HepG2 (cell line): ENCODE measurements around the gene OTOP3. TPM values are rescaled to one million over a fixed set of nuclear protein-coding genes. Genes with fewer than 3 reads are reported as not detected.
A peak's percentile ranks its signal among the peaks of the same experiment; 100 is the strongest.

Experiments used
- CENPT ChIP-seq: sonication (generic); formaldehyde crosslinking; IDR thresholded peaks from 2 replicates; pipeline ENCODE4 v1.8.0; 2022; ENCODE audit warnings: low read depth, mild to moderate bottlenecking, moderate library complexity, missing genetic modification reagents
- DDIT3 ChIP-seq: sonication (generic); formaldehyde crosslinking; IDR thresholded peaks from 2 replicates; pipeline ENCODE4 v1.4.0; 2020; ENCODE audit warnings: mild to moderate bottlenecking, missing genetic modification reagents
- EED ChIP-seq: sonication (generic); formaldehyde crosslinking; IDR thresholded peaks from 2 replicates; pipeline ENCODE4 v1.5.0; 2020; ENCODE audit warnings: mild to moderate bottlenecking, missing genetic modification reagents
- ELF3 ChIP-seq: IDR thresholded peaks from 2 replicates; pipeline ENCODE4 v1.6.1; 2016; ENCODE audit warnings: missing genetic modification reagents, missing compliant biosample characterization
- ETV6 ChIP-seq: sonication (generic); formaldehyde crosslinking; conservative IDR thresholded peaks from 2 replicates; pipeline ENCODE4 v1.4.0; 2020; ENCODE audit warnings: missing genetic modification reagents
- FLYWCH1 ChIP-seq: sonication (generic); formaldehyde crosslinking; IDR thresholded peaks from 2 replicates; pipeline ENCODE4 v1.8.1; 2023; ENCODE audit warnings: mild to moderate bottlenecking, missing genetic modification reagents
- GABPB1 ChIP-seq: IDR thresholded peaks from 2 replicates; pipeline ENCODE4 v1.6.1; 2016; ENCODE audit warnings: mild to moderate bottlenecking, missing genetic modification reagents, moderate library complexity, missing compliant biosample characterization
- HNRNPK ChIP-seq: fragments of 200-400 bp; formaldehyde crosslinking; IDR thresholded peaks from 2 replicates; pipeline ENCODE4 v1.6.1; 2018; ENCODE audit warnings: low read length, low read depth, moderate library complexity, mild to moderate bottlenecking; ENCODE audit not compliant: poor library complexity, severe bottlenecking
- MAX ChIP-seq: IDR thresholded peaks from 2 replicates; pipeline ENCODE4 v1.6.1; 2012; ENCODE audit warnings: inconsistent platforms
- MED8 ChIP-seq: sonication (generic); formaldehyde crosslinking; IDR thresholded peaks from 2 replicates; pipeline ENCODE4 v1.8.1; 2023; ENCODE audit warnings: mild to moderate bottlenecking, missing genetic modification reagents; ENCODE audit not compliant: insufficient replicate concordance
- MTA1 ChIP-seq: sonication (generic); formaldehyde crosslinking; IDR thresholded peaks from 2 replicates; pipeline ENCODE4 v1.4.0; 2020; ENCODE audit warnings: missing genetic modification reagents, mild to moderate bottlenecking, borderline replicate concordance
- NCOA2 ChIP-seq: sonication (generic); formaldehyde crosslinking; IDR thresholded peaks from 2 replicates; pipeline ENCODE4 v1.8.0; 2022; ENCODE audit warnings: inconsistent platforms
- PHF20 ChIP-seq: sonication (generic); formaldehyde crosslinking; IDR thresholded peaks from 2 replicates; pipeline ENCODE4 v1.5.0; 2020; ENCODE audit warnings: mild to moderate bottlenecking, missing genetic modification reagents
- REST ChIP-seq, 2 experiments: IDR thresholded peaks; 2 replicates each; pipeline ENCODE4 v1.6.1; 2011 to 2012; ENCODE audit warnings: low read length in 2 of 2, borderline replicate concordance in 1 of 2, low read depth in 1 of 2, mild to moderate bottlenecking in 1 of 2, moderate library complexity in 1 of 2
- SRF ChIP-seq: IDR thresholded peaks from 2 replicates; pipeline ENCODE4 v1.6.1; 2011; ENCODE audit warnings: mild to moderate bottlenecking, low read depth, low read length, moderate library complexity
- TARDBP ChIP-seq: sonication (generic); formaldehyde crosslinking; IDR thresholded peaks from 2 replicates; pipeline ENCODE4 v1.8.0; 2022; ENCODE audit warnings: mild to moderate bottlenecking, missing genetic modification reagents
- THYN1 ChIP-seq: sonication (generic); formaldehyde crosslinking; IDR thresholded peaks from 2 replicates; pipeline ENCODE4 v1.8.1; 2023; ENCODE audit warnings: low read depth, mild to moderate bottlenecking, moderate library complexity, missing genetic modification reagents, borderline replicate concordance
- ZNF180 ChIP-seq: sonication (generic); formaldehyde crosslinking; IDR thresholded peaks from 2 replicates; pipeline ENCODE4 v1.4.0; 2020; ENCODE audit warnings: low read depth, missing genetic modification reagents, borderline replicate concordance
- ZNF234 ChIP-seq: sonication (generic); formaldehyde crosslinking; conservative IDR thresholded peaks from 2 replicates; pipeline ENCODE4 v1.5.1; 2020; ENCODE audit warnings: mild to moderate bottlenecking, missing genetic modification reagents
- ZNF251 ChIP-seq: sonication (generic); formaldehyde crosslinking; IDR thresholded peaks from 2 replicates; pipeline ENCODE4 v1.9.0; 2021; ENCODE audit warnings: mild to moderate bottlenecking, missing genetic modification reagents
- ZNF274 ChIP-seq: sonication (generic); formaldehyde crosslinking; IDR thresholded peaks from 2 replicates; pipeline ENCODE4 v1.5.1; 2020; ENCODE audit warnings: mild to moderate bottlenecking, missing genetic modification reagents
- ZNF292 ChIP-seq: sonication (generic); formaldehyde crosslinking; IDR thresholded peaks from 2 replicates; pipeline ENCODE4 v1.8.1; 2022; ENCODE audit warnings: mild to moderate bottlenecking, low read depth, missing genetic modification reagents, borderline replicate concordance
- ZNF367 ChIP-seq: sonication (generic); formaldehyde crosslinking; IDR thresholded peaks from 2 replicates; pipeline ENCODE4 v1.4.0; 2020; ENCODE audit warnings: missing genetic modification reagents, borderline replicate concordance
- ZNF547 ChIP-seq: sonication (generic); formaldehyde crosslinking; IDR thresholded peaks from 2 replicates; pipeline ENCODE4 v1.5.1; 2020; ENCODE audit warnings: mild to moderate bottlenecking, missing genetic modification reagents
- ZNF572 ChIP-seq: sonication (generic); formaldehyde crosslinking; IDR thresholded peaks from 2 replicates; pipeline ENCODE4 v1.5.1; 2020; ENCODE audit warnings: mild to moderate bottlenecking, missing genetic modification reagents
- ZNF782 ChIP-seq: sonication (generic); formaldehyde crosslinking; IDR thresholded peaks from 2 replicates; pipeline ENCODE4 v1.4.0; 2020; ENCODE audit warnings: missing genetic modification reagents, mild to moderate bottlenecking, borderline replicate concordance
- ZNF850 ChIP-seq: sonication (generic); formaldehyde crosslinking; conservative IDR thresholded peaks from 2 replicates; pipeline ENCODE4 v1.9.0; 2021; ENCODE audit warnings: mild to moderate bottlenecking, missing genetic modification reagents
- polyA plus RNA-seq, 8 experiments: library from polyadenylated mRNA; depleted of rRNA in 3 of 8; stranded (reverse) in 7 of 8; unstranded in 1 of 8; fragments of >200 nt; fragmentation: Illumina TruSeq in 4 of 8; extraction: Trizol in 4 of 8; gene quantifications; 2 replicates each; pipeline versions ENCODE4 v1.2.1 to v1.2.3, GENCODE V29; 2011 to 2016; ENCODE audit warnings: low read depth in 4 of 8, missing spikeins in 1 of 8, mixed read lengths in 1 of 8; ENCODE audit not compliant: insufficient read depth in 1 of 8
- total RNA-seq, 5 experiments: library from RNA; depleted of rRNA; stranded (reverse); fragments of >200 nt; fragmentation: Illumina TruSeq; extraction: Trizol; gene quantifications; 2 replicates each; pipeline ENCODE4 v1.2.3, GENCODE V29; 2016; ENCODE audit warnings: low read depth in 1 of 5

OTOP3 gene
- total and polyA plus RNA-seq, 2 of the 13 experiments (the other 11 are each of a cell fraction or from before 2014, with no cell fraction given) = not detected

- peak; percentile 60; the same call in 1 of the 2 replicates for TF ChIP-seq ZNF251 (CRISPR knock-in tag)
- peak; percentile 98 for TF ChIP-seq GABPB1 (CRISPR knock-in tag)
- TF ChIP-seq NCOA2 (CRISPR knock-in tag) = peak; percentile 16; the same call in 1 of the 2 replicates
- TF ChIP-seq THYN1 = 0 out of 2 replicates have a peak, but pooled peaks have one; percentile 83
- 0 out of 2 replicates have a peak, but pooled peaks have one; percentile 17 for TF ChIP-seq ZNF234 (CRISPR knock-in tag)
- TF ChIP-seq ZNF850 (CRISPR knock-in tag) = 0 out of 2 replicates have a peak, but pooled peaks have one; percentile 53
- TF ChIP-seq ELF3 (CRISPR knock-in tag) = peak; percentile 64
- peak; percentile 90 for TF ChIP-seq MTA1 (CRISPR knock-in tag)
- peak; percentile 96 for TF ChIP-seq ZNF274 (CRISPR knock-in tag)
- peak; percentile 97 for TF ChIP-seq ZNF547 (CRISPR knock-in tag)
- no peak for TF ChIP-seq FLYWCH1
- TF ChIP-seq TARDBP = peak; percentile 81; the same call in 1 of the 2 replicates
- no peak; the same call in 1 of the 2 replicates for TF ChIP-seq ZNF367
- TF ChIP-seq MED8 = peak; percentile 48
- TF ChIP-seq MAX = peak; percentile 94
- TF ChIP-seq PHF20 = peak; percentile 78; the same call in 1 of the 2 replicates
- TF ChIP-seq ZNF292 (CRISPR knock-in tag) = 0 out of 2 replicates have a peak, but pooled peaks have one; percentile 22
- peak in 1 of 2 experiments; percentile 17; a peak in 1 of 4 replicates for TF ChIP-seq REST (IDR thresholded peaks at IDR 0.05; ENCODE audit: borderline replicate concordance in 1 of 2, low read depth in 1 of 2, low read length in 2 of 2)
- no peak for TF ChIP-seq DDIT3
- no peak for TF ChIP-seq ZNF180 (CRISPR knock-in tag)
- TF ChIP-seq HNRNPK = peak; percentile 81
- TF ChIP-seq CENPT (CRISPR knock-in tag) = no peak
- 0 out of 2 replicates have a peak, but pooled peaks have one; percentile 13 for TF ChIP-seq ZNF572 (CRISPR knock-in tag)
- no peak for TF ChIP-seq SRF
- peak; percentile 80 for TF ChIP-seq ZNF782
- TF ChIP-seq EED = peak; percentile 98
- TF ChIP-seq ETV6 (CRISPR knock-in tag) = peak; percentile 57; the same call in 1 of the 2 replicates
Measured at GRCh38 chr17:74981979-74982662, 46.4 kb downstream of the OTOP3 start (continued).
